ENCODE data around the gene CUBN. TPM values are rescaled to one million over a fixed set of nuclear protein-coding genes. Genes with fewer than 3 reads are reported as not detected.

The CUBN gene
- polyA plus RNA-seq, 1 donor: 73.9 TPM

DNA sequence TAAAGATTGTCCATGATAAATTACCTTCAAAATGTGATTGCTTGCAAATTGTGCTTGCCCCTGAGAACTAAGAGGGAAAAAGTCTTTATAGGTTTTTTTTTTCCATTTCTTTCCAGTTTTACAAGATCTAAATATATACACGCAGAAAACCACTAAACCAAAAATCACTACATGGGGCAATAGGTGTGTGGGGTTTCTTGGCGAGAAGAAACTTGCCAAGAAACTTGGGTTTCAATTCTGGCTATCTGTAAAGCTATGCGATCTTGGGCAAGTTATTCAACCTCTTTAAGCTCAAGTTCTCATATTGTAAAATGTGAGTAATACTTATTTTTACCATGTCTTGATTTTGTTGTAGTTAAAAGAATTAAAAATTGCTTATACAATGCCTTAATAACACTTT is 17.0 kb downstream of the CUBN start:
- no peak overlapping the region for H3K27ac ChIP-seq (ENCODE audit: low read length)
- H3K36me3 ChIP-seq (ENCODE audit: control insufficient read depth, insufficient read depth, low read length): peaks cover 20% of the 10 kb centered on the region
- H3K9me3 ChIP-seq (ENCODE audit: control insufficient read depth, low read depth, low read length): no peaks in the 10 kb centered on the region
- no peaks in the 10 kb centered on the region for H3K27me3 ChIP-seq (ENCODE audit: control insufficient read depth, insufficient read depth, low read length)
- WGBS (ENCODE audit: insufficient coverage, low lambda C conversion rate): 80% methylated on average over 1 of the region's 3 CpGs
- no peak for DNase-seq
- H3K4me1 ChIP-seq (ENCODE audit: control insufficient read depth, insufficient read depth, low read length): peaks cover 14% of the 10 kb centered on the region
- H3K4me3 ChIP-seq (ENCODE audit: low read length): no peak overlapping the region

DNA sequence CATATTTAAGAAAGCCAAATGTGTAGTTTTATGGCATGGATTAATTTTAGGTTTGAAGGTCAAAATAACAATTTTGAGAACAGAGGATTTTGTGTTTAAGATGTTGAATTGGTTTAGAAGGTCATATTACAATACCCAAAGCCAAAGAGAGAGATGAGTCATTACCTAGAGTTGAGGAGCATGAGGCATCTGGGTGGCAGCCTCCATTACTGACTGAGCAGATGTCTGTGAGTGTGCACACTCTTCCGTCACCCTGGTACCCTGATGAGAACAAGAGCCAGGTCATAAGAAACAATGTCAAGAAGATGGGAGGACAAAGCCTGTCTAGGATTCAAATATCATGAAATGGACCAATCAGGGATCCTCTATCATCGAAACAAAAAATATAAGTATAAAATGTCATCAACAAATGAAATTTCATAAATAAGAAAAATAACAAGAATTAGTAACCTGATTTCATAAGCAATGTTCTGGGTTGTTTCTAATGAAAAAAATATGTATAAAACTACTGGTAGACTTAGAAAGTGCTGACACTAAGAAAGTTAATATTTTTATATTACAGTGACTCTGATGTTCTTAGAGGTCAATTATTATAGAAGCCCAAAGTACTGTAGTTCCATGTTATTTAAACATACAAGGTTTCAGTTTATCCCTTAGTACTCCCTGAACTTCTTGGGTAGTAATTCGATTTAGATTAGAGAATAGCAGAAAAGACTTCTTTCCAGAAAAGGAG is 20.0 kb downstream of the CUBN start:
- H3K4me1 ChIP-seq (ENCODE audit: control insufficient read depth, insufficient read depth, low read length): no peaks in the 10 kb centered on the region
- 100% methylated on average over 1 of the region's 3 CpGs for WGBS (ENCODE audit: insufficient coverage, low lambda C conversion rate)
- H3K27me3 ChIP-seq (ENCODE audit: control insufficient read depth, insufficient read depth, low read length): no peaks in the 10 kb centered on the region
- H3K9me3 ChIP-seq (ENCODE audit: control insufficient read depth, low read depth, low read length): no peaks in the 10 kb centered on the region
- peaks cover 23% of the 10 kb centered on the region for H3K36me3 ChIP-seq (ENCODE audit: control insufficient read depth, insufficient read depth, low read length)
- no peak overlapping the region for H3K27ac ChIP-seq (ENCODE audit: low read length)
- no peak overlapping the region for H3K4me3 ChIP-seq (ENCODE audit: low read length)
- DNase-seq: no peak

DNA sequence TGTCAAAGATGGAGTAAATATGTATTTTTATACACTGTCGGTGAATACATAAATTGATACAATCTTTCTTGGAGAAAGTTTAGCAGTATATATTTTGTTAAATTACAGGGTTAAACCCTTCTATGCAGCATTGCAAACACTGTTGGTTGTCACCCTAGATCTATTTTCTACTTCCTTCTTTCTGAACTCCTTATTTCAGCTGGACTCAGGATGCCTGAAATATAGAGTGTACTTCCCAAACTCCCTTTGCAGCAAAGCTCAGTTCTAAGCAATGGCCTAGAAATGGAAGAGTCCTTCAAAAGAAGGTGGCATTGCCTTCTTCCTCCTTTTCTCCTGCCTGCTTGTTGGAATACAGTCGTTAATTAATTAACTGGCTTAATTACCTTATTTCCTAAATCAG is 20.6 kb downstream of the CUBN start:
- 80% methylated on average over 1 of the region's 2 CpGs for WGBS (ENCODE audit: insufficient coverage, low lambda C conversion rate)
- H3K27me3 ChIP-seq (ENCODE audit: control insufficient read depth, insufficient read depth, low read length): no peaks in the 10 kb centered on the region
- no peaks in the 10 kb centered on the region for H3K9me3 ChIP-seq (ENCODE audit: control insufficient read depth, low read depth, low read length)
- DNase-seq: no peak
- H3K36me3 ChIP-seq (ENCODE audit: control insufficient read depth, insufficient read depth, low read length): peaks cover 21% of the 10 kb centered on the region
- H3K4me1 ChIP-seq (ENCODE audit: control insufficient read depth, insufficient read depth, low read length): no peaks in the 10 kb centered on the region
- no peak overlapping the region for H3K4me3 ChIP-seq (ENCODE audit: low read length)
- H3K27ac ChIP-seq (ENCODE audit: low read length): no peak overlapping the region

DNA sequence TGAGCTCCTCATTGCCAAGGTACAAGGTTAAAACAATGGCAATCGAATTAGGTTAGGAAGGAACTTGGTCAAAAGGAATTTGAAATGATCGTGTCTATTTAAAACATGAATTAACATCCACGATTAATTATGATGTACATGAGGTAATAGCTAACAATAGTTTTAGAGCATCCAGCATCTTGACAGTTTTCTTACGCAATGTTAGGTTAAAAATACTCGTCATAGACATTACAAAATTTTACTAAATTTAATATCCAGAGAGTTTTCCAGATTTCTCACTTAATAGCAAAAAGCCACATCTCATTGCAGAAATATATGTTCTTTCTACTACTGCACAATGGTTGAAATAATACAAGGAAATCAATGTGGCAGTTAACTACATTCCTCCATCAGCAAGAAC is 22.6 kb downstream of the CUBN start:
- Histone ChIP-seq H3K9me3 (ENCODE audit: control insufficient read depth, low read depth, low read length) (no peaks in the 10 kb centered on the region), H3K4me1 (ENCODE audit: control insufficient read depth, insufficient read depth, low read length) (peaks cover 10% of the 10 kb centered on the region), H3K36me3 (ENCODE audit: control insufficient read depth, insufficient read depth, low read length) (peaks cover 19% of the 10 kb centered on the region), H3K4me3 (ENCODE audit: low read length) (no peak overlapping the region), H3K27ac (ENCODE audit: low read length) (no peak overlapping the region), H3K27me3 (ENCODE audit: control insufficient read depth, insufficient read depth, low read length) (no peaks in the 10 kb centered on the region)
- WGBS (ENCODE audit: insufficient coverage, low lambda C conversion rate): 93% methylated on average over 3 of the region's 5 CpGs
- DNase-seq: no peak

DNA sequence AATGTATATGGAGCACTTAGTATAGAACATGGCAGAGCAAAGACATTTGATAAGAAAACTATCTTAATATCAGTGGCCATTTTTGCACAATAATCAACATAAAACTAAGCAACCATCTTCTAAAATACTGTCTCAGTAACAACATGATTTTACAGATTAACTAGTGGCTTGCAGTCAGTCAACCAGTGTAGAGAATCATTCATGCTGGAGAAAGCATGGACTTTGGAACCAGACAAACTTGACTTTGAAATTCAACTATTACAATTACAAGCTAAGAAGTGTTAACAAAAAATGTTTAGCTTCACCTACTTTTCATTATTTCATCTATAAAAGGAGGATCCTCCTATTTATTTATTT is 27.7 kb downstream of the CUBN start:
- peaks cover 15% of the 10 kb centered on the region for H3K4me1 ChIP-seq (ENCODE audit: control insufficient read depth, insufficient read depth, low read length)
- H3K27me3 ChIP-seq (ENCODE audit: control insufficient read depth, insufficient read depth, low read length): no peaks in the 10 kb centered on the region
- H3K36me3 ChIP-seq (ENCODE audit: control insufficient read depth, insufficient read depth, low read length): peaks cover 16% of the 10 kb centered on the region
- peak overlapping the region; percentile 58 for H3K27ac ChIP-seq (ENCODE audit: low read length)
- no peak for DNase-seq
- no peaks in the 10 kb centered on the region for H3K9me3 ChIP-seq (ENCODE audit: control insufficient read depth, low read depth, low read length)
- H3K4me3 ChIP-seq (ENCODE audit: low read length): no peak overlapping the region

DNA sequence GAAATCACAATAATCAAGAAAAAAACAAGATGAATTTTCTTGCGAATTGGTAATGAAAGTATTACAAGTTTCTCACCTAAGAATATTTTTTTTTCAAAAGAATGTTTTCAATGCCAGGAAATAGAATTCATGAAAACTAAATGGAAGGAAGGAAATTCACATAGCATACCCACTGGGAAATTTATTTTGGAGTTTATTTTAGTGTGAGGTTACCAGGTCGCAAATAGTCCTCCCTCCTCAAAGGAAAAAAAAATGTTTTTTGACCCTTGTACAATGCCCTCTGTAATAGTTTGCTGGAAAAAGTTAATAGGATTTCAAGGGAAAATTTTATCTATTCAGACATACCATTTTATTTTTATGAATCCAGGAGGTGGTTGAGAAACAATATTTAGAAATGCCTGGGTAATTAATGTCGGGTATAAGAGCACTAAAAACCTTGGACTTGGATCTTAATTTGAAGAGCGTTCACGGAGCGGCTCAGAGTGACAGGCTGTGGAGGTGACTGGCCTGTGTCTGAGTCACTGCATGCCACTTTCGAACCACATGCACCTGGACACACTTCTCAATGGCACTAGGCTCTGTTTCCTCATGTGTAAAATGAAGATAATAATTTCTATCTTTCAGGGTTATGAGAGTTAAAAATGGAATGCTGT is 28.2 kb downstream of the CUBN start:
- 64% methylated on average over 2 of the region's 7 CpGs for WGBS (ENCODE audit: insufficient coverage, low lambda C conversion rate)
- no peaks in the 10 kb centered on the region for H3K27me3 ChIP-seq (ENCODE audit: control insufficient read depth, insufficient read depth, low read length)
- peak; percentile 70 to 89 for DNase-seq
- peaks cover 15% of the 10 kb centered on the region for H3K4me1 ChIP-seq (ENCODE audit: control insufficient read depth, insufficient read depth, low read length)
- no peaks in the 10 kb centered on the region for H3K9me3 ChIP-seq (ENCODE audit: control insufficient read depth, low read depth, low read length)
- H3K36me3 ChIP-seq (ENCODE audit: control insufficient read depth, insufficient read depth, low read length): peaks cover 16% of the 10 kb centered on the region
- peak overlapping the region; percentile 58 for H3K27ac ChIP-seq (ENCODE audit: low read length)
- H3K4me3 ChIP-seq (ENCODE audit: low read length): no peak overlapping the region

DNA sequence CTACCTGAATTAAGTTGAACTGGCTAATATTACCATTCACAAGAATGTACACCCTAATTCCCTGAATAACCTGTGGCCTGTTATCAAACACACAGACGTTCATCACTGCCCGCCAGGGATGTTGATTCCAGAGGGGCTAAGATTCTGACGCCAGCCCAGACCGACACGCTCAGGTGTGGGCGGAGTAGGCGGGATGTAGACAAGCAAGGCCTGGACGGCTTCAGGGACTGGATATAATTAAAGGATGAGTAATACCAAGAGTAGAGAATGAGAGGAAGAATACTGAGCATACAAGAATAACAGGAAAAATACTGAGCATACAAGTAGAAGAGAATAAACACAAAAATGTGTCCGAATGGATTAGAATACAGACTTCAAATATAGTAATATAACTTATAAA is 29.0 kb downstream of the CUBN start:
- Histone ChIP-seq H3K4me1 (ENCODE audit: control insufficient read depth, insufficient read depth, low read length) (peaks cover 15% of the 10 kb centered on the region), H3K27ac (ENCODE audit: low read length) (no peak overlapping the region), H3K9me3 (ENCODE audit: control insufficient read depth, low read depth, low read length) (no peaks in the 10 kb centered on the region), H3K27me3 (ENCODE audit: control insufficient read depth, insufficient read depth, low read length) (no peaks in the 10 kb centered on the region), H3K36me3 (ENCODE audit: control insufficient read depth, insufficient read depth, low read length) (peaks cover 16% of the 10 kb centered on the region), H3K4me3 (ENCODE audit: low read length) (no peak overlapping the region)
- WGBS (ENCODE audit: insufficient coverage, low lambda C conversion rate): 100% methylated on average over 1 of the region's 9 CpGs
- no peak for DNase-seq

DNA sequence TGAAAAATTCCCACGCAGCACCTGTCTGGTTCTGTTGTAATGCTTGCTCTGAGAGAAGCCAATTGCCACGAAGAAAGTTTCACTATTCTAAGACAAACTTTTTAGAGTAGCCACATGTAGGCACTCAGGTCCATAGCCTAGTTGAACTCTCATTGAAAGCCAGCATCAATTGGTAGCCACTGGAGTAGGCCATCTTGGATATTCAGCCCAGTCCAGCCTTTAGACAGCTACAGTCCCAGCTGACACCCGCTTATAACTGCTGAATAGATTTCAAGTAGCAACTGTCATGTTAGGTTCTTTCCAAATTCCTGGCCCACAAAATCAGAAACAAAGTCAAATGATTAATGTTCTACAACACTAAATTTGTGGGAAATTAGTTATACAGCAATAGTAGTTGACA is 31.6 kb downstream of the CUBN start:
- Histone ChIP-seq H3K4me3 (ENCODE audit: low read length) (no peak overlapping the region), H3K36me3 (ENCODE audit: control insufficient read depth, insufficient read depth, low read length) (peaks cover 6% of the 10 kb centered on the region), H3K27ac (ENCODE audit: low read length) (no peak overlapping the region), H3K4me1 (ENCODE audit: control insufficient read depth, insufficient read depth, low read length) (peaks cover 14% of the 10 kb centered on the region), H3K27me3 (ENCODE audit: control insufficient read depth, insufficient read depth, low read length) (no peaks in the 10 kb centered on the region), H3K9me3 (ENCODE audit: control insufficient read depth, low read depth, low read length) (no peaks in the 10 kb centered on the region)
- no peak for DNase-seq
- WGBS (ENCODE audit: insufficient coverage, low lambda C conversion rate): no CpG with 5 or more reads among the region's 3 CpGs

DNA sequence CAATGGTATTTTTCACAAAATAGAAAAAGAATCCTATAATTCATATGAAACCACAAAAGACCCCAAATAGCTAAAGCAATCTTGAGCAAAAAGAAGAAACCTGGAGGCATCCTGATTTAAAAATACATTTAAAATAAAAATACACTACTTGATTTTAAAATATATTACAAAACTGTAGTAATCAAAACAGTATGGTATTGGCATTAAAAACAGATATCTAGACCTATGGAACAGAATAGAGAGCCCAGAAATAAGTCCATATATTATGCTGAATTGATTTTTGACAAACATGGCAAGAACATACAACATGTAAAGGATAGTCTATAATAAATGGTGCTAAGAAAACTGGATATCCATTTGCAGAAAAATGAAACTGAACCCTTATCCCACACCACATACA is 34.8 kb downstream of the CUBN start:
- Histone ChIP-seq H3K27me3 (ENCODE audit: control insufficient read depth, insufficient read depth, low read length) (no peaks in the 10 kb centered on the region), H3K9me3 (ENCODE audit: control insufficient read depth, low read depth, low read length) (no peaks in the 10 kb centered on the region), H3K4me3 (ENCODE audit: low read length) (no peak overlapping the region), H3K36me3 (ENCODE audit: control insufficient read depth, insufficient read depth, low read length) (peaks cover 9% of the 10 kb centered on the region), H3K4me1 (ENCODE audit: control insufficient read depth, insufficient read depth, low read length) (no peaks in the 10 kb centered on the region), H3K27ac (ENCODE audit: low read length) (no peak overlapping the region)
- DNase-seq: no peak

DNA sequence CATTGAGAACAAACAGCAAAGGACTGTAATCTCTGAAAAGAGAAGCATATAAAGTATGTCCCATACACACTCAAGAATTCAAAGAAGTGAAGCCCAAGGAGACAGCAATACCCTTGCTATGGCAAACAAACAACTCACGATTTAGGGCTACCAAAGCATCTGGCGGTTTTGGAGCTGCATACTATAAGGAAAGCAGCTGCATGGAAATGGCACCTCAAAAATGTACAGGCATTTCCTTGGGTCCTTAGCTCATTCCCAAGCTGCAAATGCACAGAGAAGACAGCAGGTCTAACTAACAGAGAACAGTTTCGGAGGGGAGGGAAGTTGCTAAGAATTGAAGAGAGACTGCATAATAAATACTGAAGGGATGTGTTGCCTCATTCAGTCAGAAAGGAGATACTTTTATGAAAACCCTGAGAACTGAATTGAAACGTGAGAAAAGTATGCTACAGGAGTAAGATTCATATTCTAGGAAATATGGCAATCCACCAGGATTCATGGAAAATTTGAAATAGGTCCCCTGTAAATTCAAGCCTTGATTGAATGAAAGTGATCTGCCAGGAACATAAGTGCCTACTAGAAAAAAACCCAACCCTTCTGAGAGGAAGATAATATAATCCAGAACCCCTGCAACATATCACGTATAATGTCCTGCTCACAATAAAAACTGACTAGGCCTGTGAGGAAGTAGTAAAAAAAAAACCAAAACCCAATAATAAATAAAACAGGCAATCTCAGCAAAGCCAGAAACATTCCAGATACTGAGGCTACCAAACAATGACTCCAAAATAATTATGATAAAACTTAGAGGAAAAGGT is 36.4 kb downstream of the CUBN start:
- no CpG with 5 or more reads among the region's 5 CpGs for WGBS (ENCODE audit: insufficient coverage, low lambda C conversion rate)
- Histone ChIP-seq H3K4me3 (ENCODE audit: low read length) (no peak overlapping the region), H3K27ac (ENCODE audit: low read length) (no peak overlapping the region), H3K4me1 (ENCODE audit: control insufficient read depth, insufficient read depth, low read length) (no peaks in the 10 kb centered on the region), H3K27me3 (ENCODE audit: control insufficient read depth, insufficient read depth, low read length) (no peaks in the 10 kb centered on the region), H3K36me3 (ENCODE audit: control insufficient read depth, insufficient read depth, low read length) (peaks cover 13% of the 10 kb centered on the region), H3K9me3 (ENCODE audit: control insufficient read depth, low read depth, low read length) (no peaks in the 10 kb centered on the region)
- DNase-seq: no peak

Measured in large intestine (tissue), 3 donors.